OCI-LY1 (cell line): ENCODE results near the gene TAC4.

ENCODE experiments used
- H2AFZ ChIP-seq: fragments of 200-600 bp; sonication (generic), shearing (Covaris generic); 2 replicates; pipeline ENCODE4 v1.6.0; 2014; ENCODE audit warnings: antibody characterized with exemption, mild to moderate bottlenecking, low read length
- H3F3A ChIP-seq: fragments of 200-600 bp; sonication (generic), shearing (Covaris generic); 2 replicates; pipeline ENCODE4 v1.6.0; 2014; ENCODE audit warnings: mild to moderate bottlenecking, antibody characterized with exemption, low read length, moderate library complexity; ENCODE audit not compliant: insufficient read depth
- H3K27ac ChIP-seq: fragments of 200-600 bp; sonication (generic); 2 replicates; pipeline ENCODE4 v1.5.1; 2014; ENCODE audit warnings: low read length, mixed run types, mild to moderate bottlenecking, low read depth; ENCODE audit not compliant: poor library complexity, severe bottlenecking
- H3K27me3 ChIP-seq: fragments of 200-600 bp; sonication (generic); 2 replicates; pipeline ENCODE4 v1.6.0; 2014; ENCODE audit warnings: antibody characterized with exemption, mild to moderate bottlenecking, low read length, moderate library complexity; ENCODE audit not compliant: insufficient read depth
- H3K36me3 ChIP-seq: fragments of 200-600 bp; sonication (generic); 2 replicates; pipeline ENCODE4 v1.6.1; 2014; ENCODE audit warnings: mild to moderate bottlenecking, antibody characterized with exemption, low read length, moderate library complexity, mixed read lengths; ENCODE audit not compliant: insufficient read depth
- H3K4me1 ChIP-seq: fragments of 200-600 bp; sonication (generic); 2 replicates; pipeline ENCODE4 v1.5.1; 2014; ENCODE audit warnings: mild to moderate bottlenecking, low read length, moderate library complexity; ENCODE audit not compliant: insufficient read depth, severe bottlenecking
- H3K4me2 ChIP-seq: fragments of 200-600 bp; sonication (generic), shearing (Covaris generic); 2 replicates; pipeline ENCODE4 v1.6.1; 2014; ENCODE audit warnings: low read length
- H3K4me3 ChIP-seq: fragments of 200-600 bp; sonication (generic); 2 replicates; pipeline ENCODE4 v1.5.1; 2014; ENCODE audit warnings: low read length, low read depth, mild to moderate bottlenecking, mixed read lengths; ENCODE audit not compliant: poor library complexity, severe bottlenecking
- H3K79me2 ChIP-seq: fragments of 200-600 bp; shearing (Covaris generic); 2 replicates; pipeline ENCODE4 v1.6.1; 2016; ENCODE audit warnings: mixed run types, low read length, mixed read lengths; ENCODE audit not compliant: insufficient read depth
- H3K9ac ChIP-seq: fragments of 200-600 bp; sonication (generic), shearing (Covaris generic); 2 replicates; pipeline ENCODE4 v1.6.1; 2014; ENCODE audit warnings: mild to moderate bottlenecking, low read length, mixed read lengths
- H3K9me2 ChIP-seq: fragments of 200-600 bp; sonication (generic), shearing (Covaris generic); 2 replicates; pipeline ENCODE4 v1.6.1; 2014; ENCODE audit warnings: low read depth, mild to moderate bottlenecking, low read length, mixed read lengths
- H3K9me3 ChIP-seq: fragments of 200-600 bp; shearing (Covaris generic); 2 replicates; pipeline ENCODE4 v1.6.1; 2014; ENCODE audit warnings: low read length, mixed read lengths
- H4K20me1 ChIP-seq: fragments of 200-600 bp; sonication (generic), shearing (Covaris generic); 2 replicates; pipeline ENCODE4 v1.6.0; 2016; ENCODE audit warnings: mild to moderate bottlenecking, low read length; ENCODE audit not compliant: insufficient read depth
- EZH2 ChIP-seq: fragments of 200-600 bp; sonication (generic), shearing (Covaris generic); IDR thresholded peaks from 2 replicates; pipeline ENCODE4 v1.8.0; 2017; ENCODE audit warnings: borderline replicate concordance, mixed run types, mild to moderate bottlenecking, antibody characterized with exemption, low read length, moderate library complexity, mixed read lengths
- TF ChIP-seq, protein P1 (sequence below): fragments of 200-600 bp; sonication (generic), shearing (Covaris generic); IDR thresholded peaks from 2 replicates; pipeline ENCODE4 v1.5.1; 2017; ENCODE audit warnings: mild to moderate bottlenecking, antibody characterized with exemption, low read length, moderate library complexity, mixed read lengths

The TAC4 gene, protein sequence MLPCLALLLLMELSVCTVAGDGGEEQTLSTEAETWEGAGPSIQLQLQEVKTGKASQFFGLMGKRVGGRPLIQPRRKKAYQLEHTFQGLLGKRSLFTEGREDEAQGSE

DNA sequence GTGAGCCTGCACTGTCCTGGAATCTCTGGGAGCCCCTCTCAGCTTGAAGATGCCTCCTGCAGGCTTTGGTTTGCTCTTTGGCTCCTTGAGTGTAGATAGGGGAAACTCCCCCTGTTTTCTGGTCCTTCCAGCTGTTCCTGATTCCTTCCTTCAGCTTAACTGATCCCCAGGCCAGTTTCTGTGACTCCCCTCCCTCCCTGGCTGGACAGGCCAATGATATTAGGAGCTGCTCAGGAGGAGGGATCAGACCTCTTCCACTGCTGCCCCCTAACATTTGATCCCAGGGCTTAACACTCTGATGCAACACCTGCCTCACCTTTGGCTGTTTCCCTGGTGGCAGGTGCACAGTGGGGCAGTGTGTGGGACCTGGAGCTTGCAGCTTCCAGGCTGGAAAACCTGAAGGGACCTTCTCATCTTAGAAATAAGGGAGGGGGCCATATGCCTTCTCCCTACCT lies at the start of gene TAC4:
TAC4 (minus strand) TSS at position 51 of the 455 bp plus-strand sequence. CDS start 52 bp downstream, outside the sequence.
- no peaks in the 10 kb centered on the region for H3F3A ChIP-seq
- H3K79me2 ChIP-seq = no peaks in the 10 kb centered on the region
- no peaks in the 10 kb centered on the region for H3K36me3 ChIP-seq
- no peak within 1 kb of the TSS for H3K4me3 ChIP-seq
- H3K9me3 ChIP-seq = no peaks in the 10 kb centered on the region
- no peak within 1 kb of the TSS for H2AFZ ChIP-seq
- no peak within 1 kb of the TSS for H3K4me2 ChIP-seq
- H3K4me1 ChIP-seq = peaks cover 5% of the 10 kb centered on the region
- H4K20me1 ChIP-seq = no peaks in the 10 kb centered on the region
- H3K9me2 ChIP-seq = no peaks in the 10 kb centered on the region
- H3K27ac ChIP-seq = no peak within 1 kb of the TSS
- no peak within 1 kb of the TSS for H3K9ac ChIP-seq
- TF ChIP-seq, protein P1, sequence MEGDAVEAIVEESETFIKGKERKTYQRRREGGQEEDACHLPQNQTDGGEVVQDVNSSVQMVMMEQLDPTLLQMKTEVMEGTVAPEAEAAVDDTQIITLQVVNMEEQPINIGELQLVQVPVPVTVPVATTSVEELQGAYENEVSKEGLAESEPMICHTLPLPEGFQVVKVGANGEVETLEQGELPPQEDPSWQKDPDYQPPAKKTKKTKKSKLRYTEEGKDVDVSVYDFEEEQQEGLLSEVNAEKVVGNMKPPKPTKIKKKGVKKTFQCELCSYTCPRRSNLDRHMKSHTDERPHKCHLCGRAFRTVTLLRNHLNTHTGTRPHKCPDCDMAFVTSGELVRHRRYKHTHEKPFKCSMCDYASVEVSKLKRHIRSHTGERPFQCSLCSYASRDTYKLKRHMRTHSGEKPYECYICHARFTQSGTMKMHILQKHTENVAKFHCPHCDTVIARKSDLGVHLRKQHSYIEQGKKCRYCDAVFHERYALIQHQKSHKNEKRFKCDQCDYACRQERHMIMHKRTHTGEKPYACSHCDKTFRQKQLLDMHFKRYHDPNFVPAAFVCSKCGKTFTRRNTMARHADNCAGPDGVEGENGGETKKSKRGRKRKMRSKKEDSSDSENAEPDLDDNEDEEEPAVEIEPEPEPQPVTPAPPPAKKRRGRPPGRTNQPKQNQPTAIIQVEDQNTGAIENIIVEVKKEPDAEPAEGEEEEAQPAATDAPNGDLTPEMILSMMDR = no peak
- no peak for TF ChIP-seq EZH2
- H3K27me3 ChIP-seq = peaks cover 13% of the 10 kb centered on the region; the same call in 1 of the 2 replicates

GRCh38 chr17:49896860-49897259 lies 49.0 kb upstream of the TAC4 start:
- Histone ChIP-seq H3K9me3 (no peaks in the 10 kb centered on the region), H3K9me2 (no peaks in the 10 kb centered on the region), H3K4me2 (no peak overlapping the region), H3K27ac (no peak overlapping the region), H3K79me2 (no peaks in the 10 kb centered on the region), H3F3A (no peaks in the 10 kb centered on the region), H3K9ac (no peak overlapping the region), H3K36me3 (no peaks in the 10 kb centered on the region), H3K27me3 (peaks cover 9% of the 10 kb centered on the region; the same call in 1 of the 2 replicates), H3K4me1 (no peaks in the 10 kb centered on the region), H2AFZ (no peak overlapping the region), H4K20me1 (no peaks in the 10 kb centered on the region), H3K4me3 (no peak overlapping the region)
- TF ChIP-seq, protein P1 = no peak
- no peak for TF ChIP-seq EZH2

- no peak overlapping the region for H2AFZ ChIP-seq
- no peaks in the 10 kb centered on the region for H3K36me3 ChIP-seq
- no peaks in the 10 kb centered on the region for H3K79me2 ChIP-seq
- H3K27ac ChIP-seq = no peak overlapping the region
- no peaks in the 10 kb centered on the region for H3K9me2 ChIP-seq
- H3K4me1 ChIP-seq = no peaks in the 10 kb centered on the region
- no peaks in the 10 kb centered on the region for H3K9me3 ChIP-seq
- H4K20me1 ChIP-seq = no peaks in the 10 kb centered on the region
- no peak overlapping the region for H3K4me2 ChIP-seq
- no peak overlapping the region for H3K4me3 ChIP-seq
- peaks cover 12% of the 10 kb centered on the region; the same call in 1 of the 2 replicates for H3K27me3 ChIP-seq
- no peak for TF ChIP-seq EZH2
- TF ChIP-seq, protein P1 = no peak
- no peak overlapping the region for H3K9ac ChIP-seq
- no peaks in the 10 kb centered on the region for H3F3A ChIP-seq
Measured at GRCh38 chr17:49896222-49896621, 48.4 kb upstream of the TAC4 start.
